Occipital lobe (tissue), 2 donors: ENCODE measurements around the gene ADCK1. TPM values are rescaled to one million over a fixed set of nuclear protein-coding genes. Genes with fewer than 3 reads are reported as not detected.
A peak's percentile ranks its signal among the peaks of the same experiment; 100 is the strongest.
"Not testable (repeated sequence)": the region's sequence is repeated elsewhere in the genome, so short reads cannot be mapped to it uniquely, and the experiment has no call there.

Experiments
- DNase-seq: peaks from one replicate; lab custom pipeline; 2025; lab: John Stamatoyannopoulos, UW
- total RNA-seq: library from RNA; depleted of rRNA; stranded (reverse); fragments of >200 nt; gene quantifications from one replicate; pipeline ENCODE4 v1.2.3, GENCODE V29; 2014

The ADCK1 gene, protein sequence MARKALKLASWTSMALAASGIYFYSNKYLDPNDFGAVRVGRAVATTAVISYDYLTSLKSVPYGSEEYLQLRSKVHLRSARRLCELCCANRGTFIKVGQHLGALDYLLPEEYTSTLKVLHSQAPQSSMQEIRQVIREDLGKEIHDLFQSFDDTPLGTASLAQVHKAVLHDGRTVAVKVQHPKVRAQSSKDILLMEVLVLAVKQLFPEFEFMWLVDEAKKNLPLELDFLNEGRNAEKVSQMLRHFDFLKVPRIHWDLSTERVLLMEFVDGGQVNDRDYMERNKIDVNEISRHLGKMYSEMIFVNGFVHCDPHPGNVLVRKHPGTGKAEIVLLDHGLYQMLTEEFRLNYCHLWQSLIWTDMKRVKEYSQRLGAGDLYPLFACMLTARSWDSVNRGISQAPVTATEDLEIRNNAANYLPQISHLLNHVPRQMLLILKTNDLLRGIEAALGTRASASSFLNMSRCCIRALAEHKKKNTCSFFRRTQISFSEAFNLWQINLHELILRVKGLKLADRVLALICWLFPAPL
- 9.4 TPM for total RNA-seq

DNA sequence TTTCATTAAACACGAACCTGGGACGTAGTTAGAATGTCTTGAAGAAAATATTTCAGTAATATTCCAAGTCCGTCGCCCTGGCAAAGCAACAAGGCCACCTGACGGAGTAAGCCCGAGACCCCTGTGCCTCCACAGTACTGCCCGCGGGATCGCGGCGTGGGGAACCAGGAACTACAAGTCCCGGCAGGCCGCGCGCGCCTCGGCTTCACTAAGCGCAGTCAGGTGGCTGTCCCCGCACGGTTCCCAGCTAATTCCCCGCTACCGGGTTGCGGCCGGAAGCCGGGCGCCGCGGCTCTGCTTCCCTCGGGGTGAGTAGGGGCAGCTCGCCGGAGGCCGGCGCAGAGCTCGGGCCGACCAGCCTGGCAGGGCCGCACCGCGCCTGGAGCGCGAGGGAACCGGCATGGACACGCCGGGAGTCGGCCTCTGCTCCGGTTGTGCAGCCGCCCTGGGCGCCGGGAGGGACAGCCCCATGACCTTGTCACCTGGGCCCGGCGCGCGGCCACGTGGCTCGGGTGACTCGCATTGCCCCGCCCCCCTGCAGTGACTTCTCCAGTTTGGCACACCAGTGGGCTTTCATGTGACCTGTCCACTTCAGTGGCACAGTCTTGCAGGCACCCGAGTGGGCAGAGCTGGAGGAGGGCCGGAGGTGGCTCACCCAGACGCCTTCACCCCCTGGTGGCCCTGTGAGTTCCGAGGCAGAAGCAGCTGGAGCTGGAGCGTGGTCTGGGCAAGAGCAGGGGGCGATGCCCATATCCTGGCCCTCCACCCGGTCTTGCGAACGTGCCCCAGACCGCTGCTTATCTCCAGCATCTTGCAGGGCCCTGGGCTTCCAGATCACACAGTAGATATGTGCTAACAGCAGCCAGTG is at the start of gene ADCK1:
TSS of gene ADCK1 (plus strand) at position 247 of the 868 bp plus-strand sequence. CDS start 18,870 bp downstream, outside the sequence.
- peak; percentile 93 for DNase-seq

DNA sequence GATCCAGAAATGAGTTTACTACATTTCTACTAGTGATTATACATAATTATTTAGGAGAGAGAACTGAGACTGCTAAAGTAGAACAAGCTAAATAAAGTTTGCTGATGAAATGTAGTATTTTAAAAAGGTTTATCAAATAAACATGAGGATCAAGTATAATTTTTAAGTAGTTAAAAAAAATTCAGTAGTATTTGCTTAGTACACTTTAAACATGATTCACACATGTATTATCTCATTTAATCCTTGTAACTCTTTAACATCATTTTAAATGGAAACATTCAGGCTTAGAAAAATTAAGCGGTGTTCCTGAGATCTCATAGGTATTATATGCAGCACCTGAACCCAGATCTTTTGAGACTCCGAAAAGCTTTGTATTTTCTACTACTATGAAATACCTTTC is 47.6 kb upstream of the ADCK1 start:
- no peak for DNase-seq

DNA sequence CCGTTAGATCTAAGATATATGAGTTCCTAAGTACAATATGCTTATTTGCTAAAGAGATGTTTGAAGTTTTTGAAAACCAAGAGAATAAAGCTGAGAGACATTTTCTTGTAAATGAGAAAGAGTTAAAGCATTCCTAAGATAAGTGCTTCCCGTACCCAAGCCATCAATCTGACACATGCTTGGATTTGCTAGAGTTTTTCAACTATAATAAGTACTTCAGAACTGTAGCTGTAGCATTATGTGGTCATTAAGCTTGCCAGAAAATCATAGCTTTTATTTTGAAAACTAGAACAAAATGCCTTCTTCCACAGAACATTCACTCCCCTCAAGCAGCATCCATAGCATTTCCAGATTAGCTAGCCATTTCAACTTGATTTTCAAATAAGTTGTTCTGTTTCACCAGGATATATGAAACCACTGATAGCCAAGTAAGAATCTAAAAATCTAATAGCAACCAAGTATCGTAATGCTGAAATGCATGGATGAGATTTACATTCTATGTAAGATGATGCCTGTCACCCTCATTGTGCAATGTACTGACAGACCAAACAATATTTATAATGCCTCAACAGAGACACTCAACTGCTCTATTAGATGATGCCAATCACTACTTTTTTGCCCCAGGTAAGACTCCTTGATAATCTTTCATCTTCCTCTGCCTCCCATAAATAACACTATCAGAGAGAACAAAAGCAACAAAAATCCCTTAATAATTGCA is 47.0 kb upstream of the ADCK1 start:
- no peak for DNase-seq

DNA sequence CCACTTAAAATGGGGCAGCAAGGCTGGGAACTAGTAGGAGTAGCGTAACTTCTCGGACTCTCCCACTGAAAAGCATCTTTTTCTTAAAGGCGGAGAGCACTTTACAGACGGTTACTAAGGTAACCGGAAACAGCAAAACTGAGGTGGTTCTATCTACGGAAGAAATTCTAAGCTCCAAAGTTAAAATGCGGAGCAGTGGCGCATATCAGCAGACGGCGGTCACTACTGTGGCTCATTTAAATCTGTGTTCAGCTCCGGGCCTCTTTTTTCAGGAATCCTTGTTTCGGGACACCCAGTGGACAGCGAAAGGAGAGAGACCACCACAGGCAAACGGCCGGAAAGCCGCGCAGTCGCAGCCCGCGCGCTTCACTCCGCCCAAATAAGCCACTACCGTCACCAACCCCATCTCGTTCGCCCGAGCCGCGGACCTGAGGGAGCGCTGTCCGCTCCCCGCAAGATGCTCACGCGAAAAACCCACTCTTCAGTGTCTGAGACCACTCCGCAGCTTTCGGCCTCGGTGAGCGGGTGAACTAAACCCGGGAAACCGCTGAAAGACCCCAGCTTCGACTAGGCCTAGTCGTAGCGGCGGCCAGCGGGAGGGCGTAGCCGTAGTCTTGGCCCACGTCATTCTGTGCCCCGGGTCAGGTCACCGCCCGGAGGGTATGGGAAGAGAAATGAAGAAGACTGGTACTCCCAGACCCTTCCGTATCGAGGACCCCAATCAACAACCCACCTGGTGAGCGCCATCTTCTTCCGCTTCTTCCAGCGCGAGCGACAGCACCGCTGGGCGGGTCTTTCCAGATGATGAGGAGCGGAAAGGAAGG is 39.3 kb upstream of the ADCK1 start, which contains the start of gene SNW1:
TSS of gene SNW1 (minus strand) at position 776 of the 824 bp plus-strand sequence. CDS start at position 747, 29 bp downstream.
- DNase-seq = peak; percentile 89

DNA sequence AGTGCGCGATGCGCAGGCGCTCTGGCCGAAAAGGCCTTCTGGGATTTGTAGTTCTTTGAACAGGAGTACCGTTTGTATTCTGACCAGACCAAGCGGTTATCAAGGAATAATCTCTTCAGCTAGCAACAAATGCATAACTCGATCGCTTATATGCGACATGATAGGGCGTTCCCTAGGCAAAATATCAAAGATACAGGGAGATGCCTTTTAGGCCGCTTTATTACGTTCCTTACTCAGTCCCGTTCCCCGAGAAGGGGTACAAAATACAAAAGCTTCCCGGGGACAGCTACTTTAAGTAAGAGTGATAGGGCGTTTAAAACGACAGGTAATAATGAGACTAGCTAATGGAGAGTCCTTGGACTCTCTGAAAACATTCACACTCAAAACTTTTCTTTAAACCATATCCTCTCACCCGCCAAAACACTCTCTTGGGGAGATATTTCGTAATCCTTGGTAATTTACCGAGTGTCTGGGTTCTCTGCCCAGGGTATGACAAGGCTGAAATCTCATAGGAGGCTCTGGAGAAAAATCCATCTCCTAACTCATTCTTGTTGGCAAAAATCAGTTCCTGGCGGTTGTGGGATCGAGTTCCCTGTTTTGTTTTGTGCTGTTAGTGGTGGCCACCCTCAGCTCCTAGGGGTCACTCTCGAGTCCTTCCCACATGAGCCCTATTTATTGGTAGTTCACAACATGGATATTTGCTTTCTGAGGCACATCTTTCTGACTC is 38.5 kb upstream of the ADCK1 start:
- DNase-seq = no peak

DNA sequence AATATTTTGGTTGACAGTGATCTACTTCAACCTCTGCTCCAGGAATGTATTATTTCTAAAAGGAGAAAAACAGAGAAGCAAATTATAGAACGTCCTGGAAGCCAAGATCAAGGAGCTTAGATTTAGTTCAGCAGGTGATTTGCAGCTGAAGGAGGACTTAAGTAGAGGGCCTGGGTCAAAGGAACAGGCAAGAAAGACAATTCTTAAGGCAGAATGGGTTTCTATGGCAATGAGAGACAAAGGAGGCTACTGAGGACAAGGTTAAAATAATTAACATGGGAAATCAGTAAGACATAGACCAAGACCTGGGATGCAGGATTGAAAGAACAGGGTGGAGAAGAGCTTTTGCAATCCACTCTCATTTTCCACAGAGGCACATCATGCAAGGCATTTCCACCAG is 36.6 kb upstream of the ADCK1 start:
- DNase-seq = no peak

DNA sequence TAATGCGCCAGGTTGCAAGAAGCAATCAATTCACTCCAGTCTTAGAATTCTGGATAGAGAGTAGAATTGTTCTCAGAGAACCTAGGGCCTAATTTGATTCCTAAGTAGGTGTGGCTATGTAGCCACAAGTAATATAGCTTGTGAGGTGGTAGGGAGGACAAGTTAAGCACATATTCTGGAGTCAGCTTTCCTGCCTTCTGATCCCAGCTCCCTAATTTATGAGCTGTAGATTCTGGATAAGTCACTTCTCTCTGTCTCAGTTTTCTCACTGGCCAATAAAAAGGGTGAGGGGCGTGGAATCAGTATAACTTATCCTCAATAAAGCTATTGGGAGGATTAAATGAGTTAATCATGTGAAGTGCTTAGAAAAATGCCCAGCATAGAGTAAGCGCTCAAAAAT is 35.9 kb upstream of the ADCK1 start:
- no peak for DNase-seq

DNA sequence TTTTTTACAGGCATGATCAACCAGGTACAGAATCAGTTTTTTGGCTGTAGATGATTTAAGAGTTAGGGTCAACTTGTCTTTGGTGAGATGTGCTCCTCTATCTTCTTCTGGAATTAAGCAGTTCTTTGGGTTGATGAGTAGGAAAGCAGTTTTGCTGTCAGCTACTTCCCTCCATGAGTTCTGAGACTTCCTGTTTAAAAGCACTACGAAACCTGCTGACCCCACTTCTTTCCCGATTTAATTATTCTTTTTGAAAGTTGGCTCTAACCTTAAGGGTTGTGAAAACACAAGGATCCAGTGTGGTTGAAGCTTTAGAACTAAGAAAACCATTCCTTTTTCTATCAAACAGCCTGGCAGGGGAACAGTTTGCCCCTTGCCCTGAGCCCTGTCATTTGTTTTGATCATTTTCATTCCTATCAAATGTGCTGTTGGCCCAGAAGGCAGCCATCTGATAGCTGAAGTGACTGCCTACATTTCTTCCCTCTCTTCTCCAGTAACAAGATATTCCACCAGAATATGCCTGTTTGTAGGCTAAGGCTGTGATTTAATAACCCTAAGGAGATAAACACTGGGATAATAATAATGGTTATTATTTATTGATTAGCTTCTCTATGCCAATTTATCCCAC is 31.4 kb upstream of the ADCK1 start:
- DNase-seq = not testable (repeated sequence)

DNA sequence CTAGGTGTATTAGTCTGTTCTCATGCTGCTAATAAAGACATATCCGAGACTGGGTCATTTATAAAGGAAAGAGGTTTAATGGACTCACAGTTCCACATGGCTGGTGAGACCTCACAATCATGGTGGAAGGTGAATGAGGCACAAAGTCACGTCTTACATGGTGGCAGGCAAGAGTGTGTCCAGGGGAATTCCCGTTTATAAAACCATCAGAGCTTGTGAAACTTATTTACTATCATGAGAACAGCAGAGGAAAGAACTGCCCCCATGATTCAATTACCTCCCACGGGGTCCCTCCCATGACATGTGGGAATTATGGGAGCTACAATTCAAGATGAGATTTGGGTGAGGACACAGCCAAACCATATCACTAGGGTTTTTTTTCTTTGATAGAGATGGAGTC is 25.9 kb upstream of the ADCK1 start:
- DNase-seq = not testable (repeated sequence)

DNA sequence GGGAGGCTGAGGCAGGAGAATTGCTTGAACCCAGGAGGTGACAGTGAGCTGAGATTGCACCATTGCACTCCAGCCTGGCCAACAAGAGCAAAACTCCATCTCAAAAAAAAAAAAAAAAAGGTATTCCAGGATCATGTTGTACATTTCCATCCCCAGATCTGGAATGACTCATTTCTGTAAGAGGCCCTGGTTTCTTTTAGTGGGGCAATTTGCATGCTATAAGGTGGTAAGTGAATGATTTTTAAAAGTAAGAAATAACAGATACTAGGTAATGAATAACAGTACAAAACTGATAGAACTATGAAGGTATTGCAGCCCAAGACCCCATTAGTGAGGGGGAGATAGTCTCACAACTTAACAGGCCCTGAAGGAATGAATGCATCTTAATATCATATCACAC is 17.7 kb upstream of the ADCK1 start:
- DNase-seq = no peak

DNA sequence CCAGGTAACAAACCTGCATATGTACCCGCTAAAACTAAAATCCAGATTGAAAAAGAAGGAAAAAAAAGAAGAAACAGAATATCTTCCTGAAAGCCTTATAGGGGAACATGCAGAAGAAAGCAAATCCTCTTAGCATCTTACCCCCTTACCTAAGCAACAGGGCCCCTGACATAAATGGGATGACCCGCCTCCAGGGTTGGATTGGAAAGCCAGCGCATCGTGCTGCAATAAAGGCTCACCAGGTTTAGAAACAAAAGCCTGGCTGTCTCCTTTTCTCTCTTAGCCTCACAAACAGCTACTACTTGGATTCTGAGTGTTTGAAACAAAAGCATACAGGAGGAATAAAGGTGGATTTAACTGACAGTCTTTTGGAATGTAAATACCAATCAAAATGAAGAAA is 13.8 kb upstream of the ADCK1 start:
- no peak for DNase-seq

DNA sequence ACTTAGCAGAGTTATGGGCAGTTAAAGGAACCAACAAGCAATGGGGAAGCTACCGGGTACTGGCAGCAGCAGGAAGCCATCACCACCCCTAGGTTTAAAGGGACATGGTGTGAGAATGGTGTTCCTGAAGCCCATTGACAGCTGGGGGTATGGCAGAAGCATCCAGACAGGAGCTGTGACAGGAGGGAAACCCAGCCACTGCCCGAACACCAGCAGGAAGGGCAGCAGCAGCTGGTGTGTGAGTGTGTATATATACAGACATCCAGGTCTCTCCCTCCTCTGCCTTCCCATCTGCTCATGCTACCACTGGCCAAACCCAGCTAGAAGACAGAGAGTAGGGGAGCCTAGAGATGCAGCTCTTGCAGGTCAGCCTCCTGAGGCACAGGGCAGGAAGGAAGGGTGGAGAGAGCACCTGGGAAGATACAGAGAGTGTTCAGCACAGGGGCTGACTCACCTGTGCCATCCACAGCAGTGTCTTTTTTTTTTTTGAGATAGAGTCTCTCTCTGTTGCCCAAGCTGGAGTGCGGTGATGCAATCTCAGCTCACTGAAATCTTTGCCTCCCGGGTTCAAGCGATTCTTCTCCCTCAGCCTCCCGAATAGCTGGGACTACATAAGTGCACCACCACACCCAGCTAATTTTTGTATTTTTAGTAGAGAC is 9.2 kb upstream of the ADCK1 start:
- no peak for DNase-seq

DNA sequence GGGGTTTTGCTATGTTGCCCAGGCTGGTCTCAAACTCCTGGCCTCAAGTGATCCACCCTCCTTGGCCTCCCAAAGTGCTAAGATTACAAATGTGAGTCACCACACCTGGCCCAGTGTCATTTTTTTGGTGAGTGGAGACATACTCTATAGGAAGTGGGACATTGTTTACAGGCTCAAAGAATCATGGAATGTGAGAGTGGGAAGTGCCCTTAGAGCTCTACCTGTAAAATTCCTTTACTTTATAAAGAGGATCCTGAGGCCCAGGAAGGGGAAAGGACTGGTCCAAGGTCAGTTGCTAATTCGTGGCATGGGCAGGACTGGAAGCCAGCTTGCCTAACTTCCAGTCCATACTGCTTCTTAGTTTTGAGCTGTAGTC is 8.7 kb upstream of the ADCK1 start:
- no peak for DNase-seq

DNA sequence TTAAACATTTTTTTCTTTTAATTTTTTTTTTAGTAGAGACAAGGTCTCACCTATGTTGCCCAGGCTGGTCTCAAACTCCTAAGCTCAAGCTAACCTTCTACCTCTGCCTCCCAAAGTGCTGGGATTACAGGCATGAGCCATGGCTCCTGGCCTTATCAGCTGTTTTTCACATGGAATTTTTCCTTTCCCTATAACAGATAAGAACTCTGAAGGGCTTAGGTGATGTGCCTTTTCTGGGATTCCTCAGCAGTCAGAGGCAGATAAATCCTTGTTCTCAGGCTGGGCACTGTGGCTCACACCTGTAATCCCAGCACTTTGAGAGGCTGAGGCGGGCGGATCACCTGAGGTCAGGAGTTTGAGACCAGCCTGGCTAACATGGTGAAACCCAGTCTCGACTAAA is 6.7 kb upstream of the ADCK1 start:
- DNase-seq = not testable (repeated sequence)

DNA sequence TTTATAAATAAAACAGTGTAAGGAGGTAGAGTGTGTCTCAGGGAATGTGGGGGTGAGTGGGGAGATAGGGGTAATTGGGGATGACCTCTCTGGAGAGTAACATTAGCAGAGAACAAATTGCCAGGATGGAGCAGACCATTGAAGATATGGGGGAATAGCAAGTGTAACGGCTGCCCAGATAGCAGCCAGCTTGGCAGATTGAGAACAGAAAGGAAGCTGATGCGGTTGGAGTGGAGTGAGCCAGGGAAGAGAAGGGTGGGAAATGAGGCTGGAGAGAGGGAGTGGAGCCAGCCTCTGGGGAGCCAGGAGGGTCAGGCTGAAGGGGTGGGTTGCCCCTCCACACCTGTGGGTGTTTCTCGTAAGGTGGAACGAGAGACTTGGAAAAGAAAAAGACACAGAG is 5.6 kb upstream of the ADCK1 start:
- DNase-seq = no peak

DNA sequence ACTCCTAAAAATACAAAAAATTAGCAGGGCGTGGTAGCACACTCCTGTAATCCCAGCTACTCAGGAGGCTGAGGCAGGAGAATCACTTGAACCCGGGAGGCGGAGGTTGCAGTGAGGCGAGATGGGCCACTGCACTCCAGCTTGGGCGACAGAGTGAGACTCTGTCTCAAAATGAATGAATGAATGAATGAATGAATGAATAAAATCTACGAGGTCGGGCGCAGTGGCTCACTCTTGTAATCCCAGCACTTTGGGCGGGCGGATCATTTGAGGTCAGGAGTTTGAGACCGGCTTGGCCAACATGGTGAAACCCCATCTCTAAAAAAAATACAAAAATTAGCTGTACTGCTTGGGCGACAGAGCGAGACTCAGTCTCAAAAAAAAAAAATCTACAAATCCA is 453 bp upstream of the ADCK1 start:
- DNase-seq = not testable (repeated sequence)

DNA sequence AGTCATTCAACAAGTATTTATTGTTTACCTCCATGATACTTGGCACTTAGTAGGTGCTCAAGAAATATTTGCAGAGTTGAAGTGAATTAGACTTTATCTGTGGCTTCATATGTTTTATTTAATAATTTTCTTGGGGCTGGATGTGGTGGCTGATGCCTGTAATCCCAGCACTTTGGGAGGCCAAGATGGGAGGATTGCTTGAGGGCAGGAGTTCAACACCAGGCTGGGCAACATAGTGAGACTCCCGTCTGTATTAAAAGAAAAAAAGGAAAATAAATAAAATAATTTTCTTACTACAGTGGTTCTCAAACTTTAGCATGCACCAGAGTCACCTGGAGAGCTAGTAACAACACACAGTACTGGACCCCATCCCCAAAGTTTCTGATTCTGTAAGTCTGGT is 905 bp downstream of the ADCK1 start:
- DNase-seq = no peak

DNA sequence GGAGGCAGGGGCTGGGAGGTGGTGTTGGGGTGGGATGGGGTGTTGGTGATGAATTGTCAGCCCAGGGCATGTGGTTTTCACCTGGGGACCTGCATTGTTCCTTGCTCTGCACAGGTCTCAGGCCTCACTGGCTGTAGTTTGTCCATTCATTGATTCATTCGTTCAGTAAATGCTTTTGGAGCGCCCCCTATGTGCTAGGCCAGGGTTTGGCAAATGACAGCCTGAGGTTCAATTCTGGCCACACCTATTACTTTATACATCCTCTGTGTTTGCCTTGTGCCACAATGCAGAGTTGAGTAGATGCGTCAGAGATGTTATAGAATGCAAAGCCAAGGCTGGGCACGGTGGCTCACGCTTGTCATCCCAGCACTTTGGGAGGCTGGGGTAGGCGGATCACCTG is 4.7 kb downstream of the ADCK1 start:
- DNase-seq = no peak

DNA sequence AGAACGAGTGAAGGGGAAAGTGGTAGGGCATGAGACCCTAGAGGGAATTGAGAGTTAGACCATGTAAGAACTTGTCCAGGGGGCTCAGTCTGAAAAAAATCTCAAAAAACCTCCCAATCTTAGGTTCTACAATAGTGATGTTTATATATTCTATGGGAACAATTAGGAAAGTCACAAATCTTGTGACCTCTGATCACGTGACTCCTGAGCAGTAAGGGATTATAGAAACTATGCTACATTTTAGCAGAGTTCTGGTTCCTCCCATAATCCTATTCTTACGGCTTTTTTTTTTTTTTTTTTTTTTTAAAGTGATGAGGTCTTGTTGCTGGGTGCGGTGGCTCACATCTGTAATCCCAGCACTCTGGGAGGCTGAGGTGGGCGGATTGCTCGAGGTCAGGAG is 5.8 kb downstream of the ADCK1 start:
- DNase-seq = no peak
